SK-N-SH (cell line): ENCODE results near the gene GTF2F2.

Experiments
- FOSL2 ChIP-seq: IDR thresholded peaks from 2 replicates; pipeline ENCODE4 v1.4.0; 2012; ENCODE audit warnings: low read depth, mild to moderate bottlenecking, moderate library complexity, borderline replicate concordance
- NFIC ChIP-seq: IDR thresholded peaks from 2 replicates; pipeline ENCODE4 v1.4.0; 2012; ENCODE audit warnings: borderline replicate concordance
- TEAD4 ChIP-seq: IDR thresholded peaks from 2 replicates; pipeline ENCODE4 v1.4.0; 2012; ENCODE audit warnings: mild to moderate bottlenecking, borderline replicate concordance; ENCODE audit not compliant: insufficient read depth

GRCh38 chr13:45206340-45206739, 86.0 kb downstream of the GTF2F2 start:
- peak; percentile 99 for TF ChIP-seq FOSL2
- peak; percentile 89 for TF ChIP-seq NFIC
- TF ChIP-seq TEAD4: peak; percentile 99
